GM12875 (cell line): ENCODE results near the gene SOST.

ENCODE experiments used
- H3K4me3 ChIP-seq: one replicate; pipeline ENCODE4 v1.5.1; 2011; ENCODE audit warnings: low read depth, low read length, control low read depth
- CTCF ChIP-seq: IDR thresholded peaks from 2 replicates; pipeline ENCODE4 v1.5.1; 2011; ENCODE audit warnings: low read depth, mild to moderate bottlenecking, control low read depth, inconsistent platforms, low read length, moderate library complexity, borderline replicate concordance; ENCODE audit not compliant: insufficient read depth

SOST gene

GRCh38 chr17:43767713-43768059 lies 9.1 kb upstream of the SOST start:
- H3K4me3 ChIP-seq, result no peak overlapping the region
- TF ChIP-seq CTCF, result no peak

GRCh38 chr17:43767053-43767712 lies 8.6 kb upstream of the SOST start:
- TF ChIP-seq CTCF, result no peak
- no peak overlapping the region for H3K4me3 ChIP-seq

- no peak overlapping the region for H3K4me3 ChIP-seq
- peak; percentile 62 for TF ChIP-seq CTCF
Observed at GRCh38 chr17:43766413-43767052, 7.9 kb upstream of the SOST start.

- H3K4me3 ChIP-seq, result no peak overlapping the region
- TF ChIP-seq CTCF, result peak; percentile 93
Observed at GRCh38 chr17:43760254-43760852, 1.8 kb upstream of the SOST start.

- no peak overlapping the region for H3K4me3 ChIP-seq
- no peak for TF ChIP-seq CTCF
Observed at GRCh38 chr17:43759836-43760235, 1.2 kb upstream of the SOST start.

GRCh38 chr17:43758086-43758485 lies 505 bp downstream of the SOST start:
- H3K4me3 ChIP-seq, result no peak overlapping the region
- TF ChIP-seq CTCF, result no peak

GRCh38 chr17:43757171-43757660 lies 1.4 kb downstream of the SOST start:
- no peak overlapping the region for H3K4me3 ChIP-seq
- TF ChIP-seq CTCF, result no peak
